HL-60 (cell line): Measurements from ENCODE around the gene SLC6A7.

ENCODE experiments used
- DNase-seq, 2 experiments: peaks; one replicate each; pipeline ENCODE4 v3.0.0-alpha.2; 2010 to 2020; ENCODE audit warnings: low read depth in 1 of 2, low spot score in 1 of 2
- H3K27ac ChIP-seq: fragments of 250-450 bp; sonication (Bioruptor Pico); replicated peaks from 2 replicates; pipeline ENCODE4 v1.5.1; 2020; ENCODE audit warnings: mild to moderate bottlenecking, moderate library complexity
- H3K27me3 ChIP-seq: fragments of 250-450 bp; sonication (Bioruptor Pico); 2 replicates; pipeline ENCODE4 v1.5.1; 2021; ENCODE audit warnings: mild to moderate bottlenecking, moderate library complexity; ENCODE audit not compliant: insufficient read depth, poor library complexity, severe bottlenecking
- H3K4me3 ChIP-seq: replicated peaks from 2 replicates; pipeline ENCODE4 v1.5.1; 2011; ENCODE audit warnings: mild to moderate bottlenecking, control low read depth, low read length; ENCODE audit not compliant: insufficient read depth
- GABPA ChIP-seq: IDR thresholded peaks from 2 replicates; pipeline ENCODE4 v1.6.1; 2012; ENCODE audit warnings: low read depth
- POLR2AphosphoS5 ChIP-seq: IDR thresholded peaks from 2 replicates; pipeline ENCODE4 v1.6.1; 2012; ENCODE audit warnings: low read depth
- SPI1 ChIP-seq: IDR thresholded peaks from 2 replicates; pipeline ENCODE4 v1.6.1; 2012; ENCODE audit warnings: low read depth, mild to moderate bottlenecking, borderline replicate concordance
- TF ChIP-seq, protein P1 (sequence below): IDR thresholded peaks from 2 replicates; pipeline ENCODE4 v1.6.1; 2012; ENCODE audit warnings: low read depth; ENCODE audit not compliant: insufficient replicate concordance
- TF ChIP-seq, protein P2 (sequence below): IDR thresholded peaks from one replicate; pipeline ENCODE4 v1.5.1; 2011; ENCODE audit warnings: low read length, control low read depth, inconsistent platforms; ENCODE audit not compliant: insufficient read depth

The SLC6A7 gene

DNA sequence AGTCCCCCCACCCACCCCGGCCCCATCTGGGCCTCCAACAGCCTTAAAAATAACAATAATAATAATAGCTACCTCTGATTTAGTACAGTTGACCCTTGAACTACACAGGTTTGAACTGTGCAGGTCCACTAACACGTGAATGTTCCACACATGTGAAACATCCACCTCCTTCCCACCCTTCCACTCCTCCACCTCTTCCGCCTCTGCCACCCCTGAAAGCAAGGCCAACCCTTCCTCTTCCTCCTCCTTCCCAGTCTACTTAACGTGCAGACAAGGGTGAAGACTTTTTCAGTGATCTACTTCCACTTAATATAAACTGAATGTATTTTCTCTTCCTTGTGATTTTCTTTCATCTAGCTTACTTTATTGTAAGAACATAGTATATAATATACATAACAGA is 45.0 kb upstream of the SLC6A7 start:
- no peak for TF ChIP-seq POLR2AphosphoS5
- TF ChIP-seq, protein P1, sequence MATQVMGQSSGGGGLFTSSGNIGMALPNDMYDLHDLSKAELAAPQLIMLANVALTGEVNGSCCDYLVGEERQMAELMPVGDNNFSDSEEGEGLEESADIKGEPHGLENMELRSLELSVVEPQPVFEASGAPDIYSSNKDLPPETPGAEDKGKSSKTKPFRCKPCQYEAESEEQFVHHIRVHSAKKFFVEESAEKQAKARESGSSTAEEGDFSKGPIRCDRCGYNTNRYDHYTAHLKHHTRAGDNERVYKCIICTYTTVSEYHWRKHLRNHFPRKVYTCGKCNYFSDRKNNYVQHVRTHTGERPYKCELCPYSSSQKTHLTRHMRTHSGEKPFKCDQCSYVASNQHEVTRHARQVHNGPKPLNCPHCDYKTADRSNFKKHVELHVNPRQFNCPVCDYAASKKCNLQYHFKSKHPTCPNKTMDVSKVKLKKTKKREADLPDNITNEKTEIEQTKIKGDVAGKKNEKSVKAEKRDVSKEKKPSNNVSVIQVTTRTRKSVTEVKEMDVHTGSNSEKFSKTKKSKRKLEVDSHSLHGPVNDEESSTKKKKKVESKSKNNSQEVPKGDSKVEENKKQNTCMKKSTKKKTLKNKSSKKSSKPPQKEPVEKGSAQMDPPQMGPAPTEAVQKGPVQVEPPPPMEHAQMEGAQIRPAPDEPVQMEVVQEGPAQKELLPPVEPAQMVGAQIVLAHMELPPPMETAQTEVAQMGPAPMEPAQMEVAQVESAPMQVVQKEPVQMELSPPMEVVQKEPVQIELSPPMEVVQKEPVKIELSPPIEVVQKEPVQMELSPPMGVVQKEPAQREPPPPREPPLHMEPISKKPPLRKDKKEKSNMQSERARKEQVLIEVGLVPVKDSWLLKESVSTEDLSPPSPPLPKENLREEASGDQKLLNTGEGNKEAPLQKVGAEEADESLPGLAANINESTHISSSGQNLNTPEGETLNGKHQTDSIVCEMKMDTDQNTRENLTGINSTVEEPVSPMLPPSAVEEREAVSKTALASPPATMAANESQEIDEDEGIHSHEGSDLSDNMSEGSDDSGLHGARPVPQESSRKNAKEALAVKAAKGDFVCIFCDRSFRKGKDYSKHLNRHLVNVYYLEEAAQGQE: no peak
- TF ChIP-seq, protein P2, sequence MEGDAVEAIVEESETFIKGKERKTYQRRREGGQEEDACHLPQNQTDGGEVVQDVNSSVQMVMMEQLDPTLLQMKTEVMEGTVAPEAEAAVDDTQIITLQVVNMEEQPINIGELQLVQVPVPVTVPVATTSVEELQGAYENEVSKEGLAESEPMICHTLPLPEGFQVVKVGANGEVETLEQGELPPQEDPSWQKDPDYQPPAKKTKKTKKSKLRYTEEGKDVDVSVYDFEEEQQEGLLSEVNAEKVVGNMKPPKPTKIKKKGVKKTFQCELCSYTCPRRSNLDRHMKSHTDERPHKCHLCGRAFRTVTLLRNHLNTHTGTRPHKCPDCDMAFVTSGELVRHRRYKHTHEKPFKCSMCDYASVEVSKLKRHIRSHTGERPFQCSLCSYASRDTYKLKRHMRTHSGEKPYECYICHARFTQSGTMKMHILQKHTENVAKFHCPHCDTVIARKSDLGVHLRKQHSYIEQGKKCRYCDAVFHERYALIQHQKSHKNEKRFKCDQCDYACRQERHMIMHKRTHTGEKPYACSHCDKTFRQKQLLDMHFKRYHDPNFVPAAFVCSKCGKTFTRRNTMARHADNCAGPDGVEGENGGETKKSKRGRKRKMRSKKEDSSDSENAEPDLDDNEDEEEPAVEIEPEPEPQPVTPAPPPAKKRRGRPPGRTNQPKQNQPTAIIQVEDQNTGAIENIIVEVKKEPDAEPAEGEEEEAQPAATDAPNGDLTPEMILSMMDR: no peak
- TF ChIP-seq SPI1: no peak
- no peak for TF ChIP-seq GABPA
- Histone ChIP-seq H3K27me3 (no peaks in the 10 kb centered on the region), H3K4me3 (no peak overlapping the region), H3K27ac (no peak overlapping the region)
- no peak for DNase-seq

DNA sequence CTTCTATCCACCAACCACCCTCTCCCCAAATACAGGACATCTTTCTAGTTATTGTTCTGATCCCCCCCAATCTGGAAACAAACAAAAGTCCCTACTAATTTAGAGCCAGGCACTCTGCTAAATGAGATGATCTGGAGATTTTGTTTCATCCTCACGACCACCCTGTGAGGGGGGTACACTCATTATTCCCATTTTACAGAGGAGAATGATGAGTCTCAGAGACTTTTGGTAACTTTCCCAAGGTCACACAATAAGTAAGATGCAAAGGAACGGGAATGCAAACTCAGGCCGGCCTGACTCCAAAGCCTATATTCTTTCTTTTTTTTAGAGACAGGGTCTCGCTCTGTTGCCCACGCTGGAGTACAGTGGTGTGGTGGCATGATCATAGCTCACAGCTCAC is 43.6 kb upstream of the SLC6A7 start:
- TF ChIP-seq, protein P2: no peak
- TF ChIP-seq POLR2AphosphoS5: no peak
- TF ChIP-seq, protein P1: no peak
- TF ChIP-seq SPI1: no peak
- TF ChIP-seq GABPA: no peak
- H3K4me3 ChIP-seq: no peak overlapping the region
- no peak overlapping the region for H3K27ac ChIP-seq
- H3K27me3 ChIP-seq: no peaks in the 10 kb centered on the region
- no peak for DNase-seq

DNA sequence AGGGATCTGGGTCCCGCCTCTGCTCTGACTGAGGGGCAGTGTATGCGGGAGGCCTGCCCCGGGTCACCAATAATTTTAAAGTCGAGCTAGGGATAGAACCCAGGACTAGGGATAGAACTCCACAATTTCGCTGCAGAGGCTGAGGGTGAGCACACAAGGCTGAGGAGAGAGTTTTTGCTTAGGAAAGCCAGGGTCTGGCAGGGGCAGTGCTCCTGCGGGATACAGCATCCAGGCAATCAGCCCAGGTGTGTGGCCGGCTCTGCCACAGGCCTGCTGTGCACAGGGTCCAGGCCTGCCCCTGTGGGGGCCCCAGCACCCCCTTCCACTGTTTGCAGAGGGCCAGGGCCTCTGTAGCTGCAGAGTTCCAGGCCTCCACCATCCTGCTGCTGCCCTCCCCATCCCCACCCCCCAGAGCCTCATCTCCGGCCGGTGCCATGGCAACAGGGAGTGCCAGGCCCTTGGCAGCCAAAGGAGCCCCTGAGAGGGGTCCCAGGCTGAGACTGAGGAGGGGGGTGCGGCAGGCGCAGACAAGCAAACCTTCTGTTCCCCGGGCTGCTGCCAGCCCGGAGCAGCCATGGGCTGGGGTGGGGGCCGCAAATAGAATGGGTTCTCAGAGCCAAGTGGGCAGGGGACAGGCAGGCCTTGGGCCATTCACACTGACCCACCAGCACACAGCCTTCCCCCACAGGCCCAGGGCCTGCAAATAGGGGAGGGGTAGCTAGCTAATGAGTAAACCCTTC is 42.8 kb upstream of the SLC6A7 start:
- H3K4me3 ChIP-seq: no peak overlapping the region
- no peak for TF ChIP-seq GABPA
- TF ChIP-seq, protein P2: no peak
- TF ChIP-seq, protein P1: no peak
- no peak for TF ChIP-seq POLR2AphosphoS5
- TF ChIP-seq SPI1: no peak
- no peaks in the 10 kb centered on the region for H3K27me3 ChIP-seq
- H3K27ac ChIP-seq: no peak overlapping the region
- no peak for DNase-seq
